IPS-15b (cell line): ENCODE measurements around the gene JAKMIP1.

ENCODE experiments used
- H3K27me3 ChIP-seq: one replicate; pipeline ENCODE4 v1.6.1; 2013; ENCODE audit warnings: low read length; ENCODE audit not compliant: control insufficient read depth, insufficient read depth
- H3K36me3 ChIP-seq: one replicate; pipeline ENCODE4 v1.6.1; 2013; ENCODE audit warnings: low read length; ENCODE audit not compliant: control insufficient read depth, insufficient read depth
- H3K4me1 ChIP-seq: one replicate; pipeline ENCODE4 v1.6.1; 2013; ENCODE audit warnings: mild to moderate bottlenecking, low read length; ENCODE audit not compliant: control insufficient read depth, insufficient read depth
- H3K4me3 ChIP-seq: one replicate; pipeline ENCODE4 v1.5.1; 2013; ENCODE audit warnings: low read depth, low read length
- H3K9ac ChIP-seq: one replicate; pipeline ENCODE4 v1.6.1; 2013; ENCODE audit warnings: low read depth, mild to moderate bottlenecking, low read length
- H3K9me3 ChIP-seq: one replicate; pipeline ENCODE4 v1.6.1; 2013; ENCODE audit warnings: mild to moderate bottlenecking, low read length; ENCODE audit not compliant: control insufficient read depth, insufficient read depth

Gene JAKMIP1

GRCh38 chr4:6200011-6200921, at the start of gene JAKMIP1:
TSS of gene JAKMIP1 (minus strand) at chr4:6200549. CDS start at chr4:6112850, 87,699 bp downstream.
- Histone ChIP-seq H3K9me3 (no peaks in the 10 kb centered on the region), H3K9ac (peak within 1 kb of the TSS; percentile 73), H3K36me3 (no peaks in the 10 kb centered on the region), H3K27me3 (peaks cover 19% of the 10 kb centered on the region), H3K4me1 (peaks cover 10% of the 10 kb centered on the region), H3K4me3 (peak within 1 kb of the TSS; percentile 81)

- Histone ChIP-seq H3K9ac (no peak overlapping the region), H3K27me3 (peaks cover 6% of the 10 kb centered on the region), H3K9me3 (peaks cover 10% of the 10 kb centered on the region), H3K4me1 (no peaks in the 10 kb centered on the region), H3K4me3 (no peak overlapping the region), H3K36me3 (peaks cover 2% of the 10 kb centered on the region)
These were observed 48.0 kb upstream of the JAKMIP1 start for GRCh38 chr4:6248394-6248793.

DNA sequence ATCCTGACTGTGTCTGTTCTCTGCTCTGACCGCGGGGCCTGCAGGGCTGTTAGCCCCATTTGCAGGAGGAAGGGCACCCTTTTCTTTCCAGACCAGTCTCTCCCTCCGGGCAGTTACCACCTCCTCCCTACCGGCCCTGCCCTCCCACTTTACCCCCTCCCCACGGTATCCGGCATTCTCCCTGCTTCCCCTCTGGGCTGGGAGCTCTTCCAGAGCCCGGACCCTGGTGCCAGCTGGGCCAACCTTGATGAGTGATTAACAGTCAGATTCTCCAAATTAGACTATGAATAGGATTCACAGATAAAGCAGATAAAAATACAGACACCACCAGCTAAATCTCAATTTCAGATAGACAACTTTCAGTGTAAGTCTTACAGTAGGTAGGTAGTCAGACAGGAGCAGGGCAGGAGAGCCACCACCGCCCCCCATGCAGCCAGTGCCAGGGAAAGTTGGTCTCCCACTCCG, 45.9 kb upstream of the JAKMIP1 start:
- peaks cover 10% of the 10 kb centered on the region for H3K9me3 ChIP-seq
- H3K36me3 ChIP-seq = peaks cover 2% of the 10 kb centered on the region
- H3K4me3 ChIP-seq = no peak overlapping the region
- H3K4me1 ChIP-seq = no peaks in the 10 kb centered on the region
- peaks cover 6% of the 10 kb centered on the region for H3K27me3 ChIP-seq
- H3K9ac ChIP-seq = no peak overlapping the region

DNA sequence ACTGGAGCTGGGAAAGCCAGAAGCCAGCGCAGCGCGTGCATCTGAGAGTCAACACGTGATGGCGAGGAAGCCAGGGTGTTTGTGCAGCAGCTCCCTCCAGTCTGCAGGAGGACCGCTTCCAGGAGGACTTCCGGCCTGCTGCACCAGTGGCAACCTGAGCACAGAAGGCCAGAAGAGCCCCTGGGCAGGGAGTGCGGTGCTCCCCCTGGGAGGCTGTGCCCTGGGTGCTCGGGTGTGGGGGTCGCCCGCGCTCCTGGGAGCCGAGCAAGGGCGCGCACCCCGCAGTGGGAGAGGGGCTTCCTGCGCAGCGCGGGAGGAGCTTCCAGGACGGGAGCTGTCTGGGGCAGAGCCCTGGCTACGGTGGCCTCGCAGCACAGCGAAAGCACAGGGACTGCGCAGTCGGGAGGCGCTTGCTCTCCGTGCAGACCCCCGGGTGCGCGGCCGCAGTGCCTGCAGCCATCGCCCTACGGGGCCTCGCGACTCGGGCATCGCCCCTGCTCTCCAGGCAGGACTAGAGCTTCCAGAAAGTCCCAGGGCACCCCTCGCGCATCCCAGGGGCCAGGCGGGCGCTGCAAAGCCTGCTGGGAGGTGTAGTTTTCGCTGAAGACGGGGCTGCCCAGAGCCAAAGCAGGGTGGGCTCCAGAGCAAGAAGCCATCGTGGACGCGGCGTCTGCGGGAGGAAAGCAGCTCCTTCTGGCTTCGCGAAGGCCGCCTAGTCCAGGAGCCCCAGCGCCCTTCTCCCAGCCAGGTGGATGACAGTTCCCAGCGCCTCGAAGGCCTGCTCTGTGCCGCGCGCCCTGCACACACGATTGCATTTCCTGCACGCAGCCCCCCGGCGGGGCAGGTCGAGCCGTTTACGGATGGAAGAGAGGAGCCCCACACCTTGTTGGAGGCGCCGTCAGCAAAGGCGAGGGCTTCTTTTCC, 45.2 kb upstream of the JAKMIP1 start:
- Histone ChIP-seq H3K27me3 (peaks cover 6% of the 10 kb centered on the region), H3K4me3 (peak overlapping the region; percentile 23), H3K4me1 (no peaks in the 10 kb centered on the region), H3K9me3 (peaks cover 10% of the 10 kb centered on the region), H3K9ac (no peak overlapping the region), H3K36me3 (peaks cover 2% of the 10 kb centered on the region)

DNA sequence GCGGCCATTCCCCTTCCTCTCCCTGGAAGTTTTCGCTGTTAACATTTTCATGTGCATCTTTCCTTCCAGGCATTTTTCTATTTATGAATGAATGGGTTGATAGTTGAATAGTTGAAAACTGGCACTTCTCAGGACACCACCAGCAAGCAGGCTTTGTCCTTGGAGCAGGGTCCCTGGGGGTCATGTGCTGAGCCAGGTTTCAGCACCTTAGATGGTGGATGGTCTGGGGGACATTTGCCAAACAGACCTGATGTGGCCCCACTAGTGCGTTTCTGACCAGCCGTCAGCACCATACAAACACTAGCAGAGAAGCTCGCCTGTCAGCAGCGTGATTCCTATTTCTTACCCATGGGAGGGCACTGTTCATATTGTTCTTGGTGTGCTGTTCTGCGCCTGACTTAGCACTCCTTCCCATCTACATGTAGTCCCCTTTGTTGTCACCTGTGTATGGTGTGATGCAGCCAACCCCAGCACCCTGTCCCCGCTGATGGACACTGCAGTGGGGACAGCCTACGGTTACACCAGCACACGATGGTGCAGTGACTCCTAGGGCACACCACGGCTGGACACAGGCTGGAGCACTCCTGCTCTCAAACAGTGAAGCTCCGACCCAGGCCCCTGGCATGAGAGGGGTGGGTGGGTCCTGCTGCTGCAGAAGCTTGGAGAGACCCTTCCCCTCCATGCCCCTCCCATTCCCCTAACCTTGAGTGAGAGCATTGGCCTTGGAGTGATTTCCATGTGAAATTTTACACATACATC, 42.1 kb upstream of the JAKMIP1 start:
- no peak overlapping the region for H3K9ac ChIP-seq
- peaks cover 4% of the 10 kb centered on the region for H3K27me3 ChIP-seq

GRCh38 chr4:6241062-6241845, 40.9 kb upstream of the JAKMIP1 start:
- no peak overlapping the region for H3K9ac ChIP-seq

More for the DNA sequence above, 42.1 kb upstream of the JAKMIP1 start:
- H3K4me3 ChIP-seq = no peak overlapping the region
- peaks cover 10% of the 10 kb centered on the region for H3K9me3 ChIP-seq
- H3K36me3 ChIP-seq = peaks cover 2% of the 10 kb centered on the region
- H3K4me1 ChIP-seq = no peaks in the 10 kb centered on the region

DNA sequence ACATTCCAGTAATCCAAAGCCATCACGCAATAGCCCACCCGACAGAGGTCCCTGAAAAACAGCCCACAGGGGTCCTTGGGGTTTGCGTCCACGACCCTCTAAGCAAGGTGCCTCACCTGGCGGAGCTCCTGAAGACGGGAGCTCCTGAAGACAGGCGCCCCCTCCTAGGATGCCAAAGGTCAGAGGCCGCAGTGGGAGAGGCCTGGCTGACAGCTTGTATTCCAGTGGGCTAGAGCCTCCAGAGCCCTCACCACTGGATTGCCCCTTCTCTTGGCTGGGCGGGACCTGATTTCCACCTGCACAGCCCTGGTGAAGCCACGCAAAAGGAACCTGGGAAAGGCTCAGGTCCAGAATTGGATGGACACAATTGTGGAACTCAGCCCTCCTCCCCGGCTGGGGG, 39.6 kb upstream of the JAKMIP1 start:
- no peak overlapping the region for H3K9ac ChIP-seq

More at GRCh38 chr4:6241062-6241845, 40.9 kb upstream of the JAKMIP1 start:
- Histone ChIP-seq H3K4me1 (no peaks in the 10 kb centered on the region), H3K36me3 (peaks cover 2% of the 10 kb centered on the region), H3K4me3 (no peak overlapping the region), H3K9me3 (peaks cover 10% of the 10 kb centered on the region), H3K27me3 (peaks cover 4% of the 10 kb centered on the region)

DNA sequence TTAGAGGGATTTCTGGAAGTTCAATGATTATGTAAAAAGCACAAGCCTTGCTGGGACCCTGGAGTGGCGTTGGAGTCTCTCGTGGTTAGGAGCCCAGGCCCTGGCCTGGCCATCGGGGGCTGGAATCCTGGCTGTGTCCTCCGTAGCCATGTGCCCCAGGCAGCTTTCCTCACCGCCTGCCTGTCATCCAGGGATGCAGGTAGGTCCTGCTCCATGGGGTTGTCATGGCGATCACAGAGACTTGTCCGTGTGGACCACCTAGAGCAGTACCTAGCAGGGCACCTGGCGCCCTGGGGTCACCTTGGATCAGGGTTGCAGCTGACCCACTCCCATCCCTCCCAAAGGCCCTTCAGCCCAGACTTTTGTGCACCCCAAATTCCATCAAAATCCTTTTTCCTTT, 39.1 kb upstream of the JAKMIP1 start:
- H3K36me3 ChIP-seq = peaks cover 2% of the 10 kb centered on the region
- peaks cover 4% of the 10 kb centered on the region for H3K27me3 ChIP-seq
- peaks cover 10% of the 10 kb centered on the region for H3K9me3 ChIP-seq
- no peaks in the 10 kb centered on the region for H3K4me1 ChIP-seq
- no peak overlapping the region for H3K4me3 ChIP-seq
- H3K9ac ChIP-seq = no peak overlapping the region

More for the DNA sequence above, 39.6 kb upstream of the JAKMIP1 start:
- H3K27me3 ChIP-seq = peaks cover 4% of the 10 kb centered on the region
- H3K4me3 ChIP-seq = no peak overlapping the region
- no peaks in the 10 kb centered on the region for H3K4me1 ChIP-seq
- peaks cover 2% of the 10 kb centered on the region for H3K36me3 ChIP-seq
- H3K9me3 ChIP-seq = peaks cover 10% of the 10 kb centered on the region

GRCh38 chr4:6236816-6237390, 36.6 kb upstream of the JAKMIP1 start:
- Histone ChIP-seq H3K9ac (no peak overlapping the region), H3K27me3 (no peaks in the 10 kb centered on the region), H3K9me3 (no peaks in the 10 kb centered on the region), H3K4me3 (no peak overlapping the region), H3K36me3 (no peaks in the 10 kb centered on the region), H3K4me1 (no peaks in the 10 kb centered on the region)

DNA sequence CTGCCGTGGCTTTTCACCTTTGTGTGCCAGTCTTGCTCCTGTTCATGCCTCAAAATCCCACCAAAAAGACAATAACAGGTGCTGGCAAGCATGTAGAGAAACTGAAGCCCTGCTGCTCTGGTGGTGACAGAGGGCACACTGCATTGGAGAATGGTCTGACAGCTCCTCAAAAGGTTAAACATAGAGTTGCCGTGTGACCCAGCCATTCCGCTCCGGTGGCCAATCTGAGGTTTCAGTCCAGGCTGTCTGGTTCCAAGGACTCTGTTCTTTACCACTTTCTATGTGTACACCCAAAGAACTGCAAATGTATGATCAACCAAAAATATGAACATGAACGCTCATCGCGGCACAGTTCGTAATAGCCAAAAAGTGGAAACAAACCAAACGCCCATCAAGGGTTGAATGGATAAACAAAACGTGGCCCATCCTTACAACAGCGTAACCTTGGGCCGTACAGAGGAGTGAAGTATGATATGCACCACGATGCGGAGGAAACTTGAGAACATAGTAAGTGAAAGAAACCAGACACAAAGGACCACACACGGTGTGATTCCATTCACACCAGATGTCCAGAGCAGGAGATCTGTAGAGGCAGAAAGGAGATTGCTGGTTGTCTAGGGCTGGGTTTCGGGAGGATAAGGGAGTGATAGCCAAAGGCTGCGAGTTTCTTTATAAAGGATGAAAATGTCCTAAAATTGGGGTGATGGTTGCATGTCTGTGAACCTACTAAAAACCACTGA, 35.7 kb upstream of the JAKMIP1 start:
- Histone ChIP-seq H3K36me3 (no peaks in the 10 kb centered on the region), H3K9me3 (no peaks in the 10 kb centered on the region), H3K27me3 (no peaks in the 10 kb centered on the region), H3K4me3 (no peak overlapping the region), H3K9ac (no peak overlapping the region), H3K4me1 (no peaks in the 10 kb centered on the region)
